Astrocyte (in vitro differentiated cells and primary cell): ENCODE data around the gene SRR.

Source experiments
- CTCF ChIP-seq: IDR thresholded peaks from 2 replicates; pipeline ENCODE4 v1.5.1; 2011; ENCODE audit warnings: low read depth, mild to moderate bottlenecking, inconsistent platforms, low read length, moderate library complexity; ENCODE audit not compliant: insufficient read depth
- EZH2 ChIP-seq: IDR thresholded peaks from 2 replicates; pipeline ENCODE4 v1.6.1; 2012; ENCODE audit warnings: mild to moderate bottlenecking, low read length, inconsistent platforms; ENCODE audit not compliant: insufficient read depth

DNA sequence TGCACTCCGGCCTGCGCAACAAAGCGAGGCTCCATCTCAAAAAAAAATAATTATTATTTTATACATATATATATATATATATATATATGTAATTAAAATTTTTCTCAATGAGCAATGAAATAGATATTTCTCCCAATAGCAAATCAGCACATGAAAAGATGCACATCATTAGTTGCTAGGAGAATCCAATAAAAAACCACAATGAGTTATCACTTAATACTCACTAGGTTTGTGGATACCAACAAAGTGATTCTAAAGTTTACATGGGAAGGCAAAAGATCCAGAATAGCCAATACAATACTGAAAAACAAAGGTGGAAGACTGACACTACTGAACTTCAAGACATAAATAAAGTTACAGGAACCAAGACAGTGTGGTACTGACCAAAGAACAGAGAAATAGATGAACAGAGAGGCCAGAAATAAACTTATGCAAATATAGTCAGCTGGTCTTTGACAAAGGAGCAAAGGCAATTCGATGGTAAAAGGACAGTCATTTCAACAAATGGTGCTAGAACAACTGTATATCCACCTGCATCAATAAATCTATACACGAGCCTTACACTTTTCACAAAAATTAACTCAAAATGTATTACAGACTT, 13.8 kb upstream of the SRR start:
- TF ChIP-seq CTCF (no peak), EZH2 (no peak)
